Spleen (tissue), 7 donors: Measurements from ENCODE around the gene TNK2.

Experiments used
- CTCF ChIP-seq, 11 experiments: fragments of 200-600 bp in 7 of 11; fragments of 450-650 bp in 4 of 11; sonication (generic) in 4 of 11; IDR thresholded peaks in 8 of 11; conservative IDR thresholded peaks in 3 of 11; 1 replicate in 7 of 11; 2 replicates in 4 of 11; pipeline versions ENCODE4 v1.4.0 to v1.8.0; 2016 to 2021; ENCODE audit warnings: antibody characterized with exemption in 11 of 11, inconsistent platforms in 4 of 11, mild to moderate bottlenecking in 1 of 11
- POLR2A ChIP-seq, 3 donors: fragments of 450-650 bp; IDR thresholded peaks; one replicate each; pipeline ENCODE4 v1.5.1; 2017; ENCODE audit warnings: antibody characterized with exemption in 3 of 3, mild to moderate bottlenecking in 1 of 3
- donor health status: DM: no; HTN: no; CAD: no; lungs with moderate emphysema.
- donor health status: DM: no; HTN: no; CAD: no.
- donor health status: DM: no; HTN: no; CAD: no.

- TF ChIP-seq CTCF (IDR thresholded peaks at IDR 0.05 in 8 of 11, conservative IDR thresholded peaks at IDR 0.05 in 3 of 11) (no peak), POLR2A (IDR thresholded peaks at IDR 0.05) (no peak)
Observed at GRCh38 chr3:195918176-195918575, 9.8 kb upstream of the TNK2 start.
